K562 (cell line): Measurements from ENCODE around the gene IMP4. TPM values are rescaled to one million over a fixed set of nuclear protein-coding genes. Genes with fewer than 3 reads are reported as not detected.
A peak's percentile ranks its signal among the peaks of the same experiment; 100 is the strongest.

ENCODE experiments used
- BDP1 ChIP-seq: IDR thresholded peaks from 3 replicates; pipeline ENCODE4 v1.6.1; 2011; ENCODE audit not compliant: insufficient read length, insufficient read depth
- CBFA2T3 ChIP-seq: fragments of 450-650 bp; IDR thresholded peaks from 2 replicates; pipeline ENCODE4 v1.6.1; 2017
- CBX3 ChIP-seq, 2 experiments: IDR thresholded peaks; 1 replicate in 1 of 2; 2 replicates in 1 of 2; pipeline ENCODE4 v1.6.1; 2012; ENCODE audit warnings: inconsistent platforms in 2 of 2, low read length in 2 of 2, borderline replicate concordance in 1 of 2, control low read depth in 1 of 2
- DACH1 ChIP-seq: fragments of 450-650 bp; IDR thresholded peaks from 2 replicates; pipeline ENCODE4 v1.6.1; 2018; ENCODE audit not compliant: partially characterized antibody
- DPF2 ChIP-seq: fragments of 450-650 bp; IDR thresholded peaks from 2 replicates; pipeline ENCODE4 v1.6.1; 2016
- EGR1 ChIP-seq: fragments of 450-650 bp; conservative IDR thresholded peaks from 2 replicates; pipeline ENCODE4 v1.6.1; 2017; ENCODE audit warnings: mild to moderate bottlenecking
- EP300 ChIP-seq: IDR thresholded peaks from 2 replicates; pipeline ENCODE4 v1.6.1; 2012; ENCODE audit warnings: low read length, improper control_type of control experiment
- ESRRA ChIP-seq: fragments of 450-650 bp; IDR thresholded peaks from 2 replicates; pipeline ENCODE4 v1.6.1; 2014; ENCODE audit warnings: low read depth, mild to moderate bottlenecking, moderate library complexity, borderline replicate concordance
- FOXA1 ChIP-seq: fragments of 450-650 bp; IDR thresholded peaks from 2 replicates; pipeline ENCODE4 v1.6.1; 2016; ENCODE audit warnings: mild to moderate bottlenecking, borderline replicate concordance
- KLF16 ChIP-seq: IDR thresholded peaks from 2 replicates; pipeline ENCODE4 v1.6.1; 2016; ENCODE audit warnings: antibody characterized with exemption
- NCOA2 ChIP-seq, 2 experiments: fragments of 450-650 bp; IDR thresholded peaks; 2 replicates each; pipeline ENCODE4 v1.6.1; 2018; ENCODE audit warnings: mild to moderate bottlenecking in 2 of 2, moderate library complexity in 1 of 2; ENCODE audit not compliant: partially characterized antibody in 2 of 2
- NR2C2 ChIP-seq, 2 experiments: fragments of 200-800 bp in 1 of 2; sonication (Bioruptor generic) in 1 of 2; sonication (generic) in 1 of 2; formaldehyde crosslinking in 1 of 2; IDR thresholded peaks; 2 replicates each; pipeline versions ENCODE4 v1.6.1 to v1.8.0; 2016 to 2022; ENCODE audit warnings: mild to moderate bottlenecking in 1 of 2, missing compliant biosample characterization in 1 of 2, missing genetic modification characterization in 1 of 2, missing genetic modification reagents in 1 of 2
- SIN3A ChIP-seq, 2 experiments: fragments of 150-350 bp in 1 of 2; IDR thresholded peaks; 2 replicates each; pipeline ENCODE4 v1.6.1; 2011 to 2016; ENCODE audit warnings: borderline replicate concordance in 2 of 2, low read depth in 2 of 2, low read length in 2 of 2, mild to moderate bottlenecking in 2 of 2, moderate library complexity in 2 of 2; ENCODE audit not compliant: control insufficient read depth in 1 of 2
- SMARCA4 ChIP-seq: fragments of 450-650 bp; IDR thresholded peaks from 2 replicates; pipeline ENCODE4 v1.6.1; 2016
- SMARCB1 ChIP-seq: IDR thresholded peaks from 2 replicates; pipeline ENCODE4 v1.6.1; 2011; ENCODE audit warnings: improper control_type of control experiment, low read depth; ENCODE audit not compliant: insufficient read length
- SMARCC2 ChIP-seq: fragments of 450-650 bp; IDR thresholded peaks from 2 replicates; pipeline ENCODE4 v1.6.1; 2017; ENCODE audit warnings: antibody characterized with exemption, moderate library complexity, mild to moderate bottlenecking, low read depth
- TEAD4 ChIP-seq, 2 experiments: sonication (generic) in 1 of 2; formaldehyde crosslinking in 1 of 2; IDR thresholded peaks; 2 replicates each; pipeline versions ENCODE4 v1.6.1 to v1.8.0; 2012 to 2022; ENCODE audit warnings: borderline replicate concordance in 1 of 2, inconsistent platforms in 1 of 2, low read length in 1 of 2, mild to moderate bottlenecking in 1 of 2, missing genetic modification reagents in 1 of 2
- TRIM24 ChIP-seq, 2 experiments: fragments of 450-650 bp; IDR thresholded peaks; 2 replicates each; pipeline ENCODE4 v1.6.1; 2016
- YBX1 ChIP-seq: fragments of 450-650 bp; IDR thresholded peaks from 2 replicates; pipeline ENCODE4 v1.7.1; 2016; ENCODE audit warnings: mild to moderate bottlenecking
- ZFPM2 ChIP-seq: fragments of 250-450 bp; sonication (Bioruptor Pico); IDR thresholded peaks from 2 replicates; pipeline ENCODE4 v1.5.1; 2022; ENCODE audit warnings: mild to moderate bottlenecking
- ZKSCAN3 ChIP-seq: fragments of 250-450 bp; sonication (Bioruptor Pico); IDR thresholded peaks from 2 replicates; pipeline ENCODE4 v1.4.0; 2020
- ZNF316 ChIP-seq: fragments of 450-650 bp; IDR thresholded peaks from 2 replicates; pipeline ENCODE4 v1.6.1; 2016
- ZNF354B ChIP-seq: fragments of 250-450 bp; sonication (Bioruptor Pico); IDR thresholded peaks from 2 replicates; pipeline ENCODE4 v1.4.0; 2020
- polyA plus RNA-seq, 8 experiments: library from polyadenylated mRNA; depleted of rRNA in 4 of 8; stranded (reverse) in 5 of 8; unstranded in 3 of 8; fragments of >200 nt; fragmentation: Nextera tagmentation in 2 of 8; fragmentation: Illumina TruSeq in 1 of 8; extraction: Ambion mirVana in 2 of 8; extraction: Trizol in 1 of 8; gene quantifications; 2 replicates each; pipeline versions ENCODE4 v1.2.1 to v1.2.3, GENCODE V29; 2011 to 2014; ENCODE audit warnings: inconsistent platforms in 1 of 8, missing spikeins in 1 of 8
- total RNA-seq, 7 experiments: library from RNA; depleted of rRNA in 6 of 7; stranded (reverse); fragments of >200 nt in 6 of 7; fragmentation: Illumina TruSeq in 2 of 7; extraction: Trizol in 2 of 7; gene quantifications; 2 replicates each; pipeline versions ENCODE4 v1.2.1 to v1.2.3, GENCODE V29; 2011 to 2021; ENCODE audit warnings: low replicate concordance in 1 of 7
- TF ChIP-seq, protein P1 (sequence below): sonication (generic); formaldehyde crosslinking; IDR thresholded peaks from 2 replicates; pipeline ENCODE4 v1.8.1; 2023; ENCODE audit warnings: mild to moderate bottlenecking, missing genetic modification reagents
- TF ChIP-seq, protein P2 (sequence below): fragments of 450-650 bp; IDR thresholded peaks from 2 replicates; pipeline ENCODE4 v1.6.1; 2017; ENCODE audit warnings: mild to moderate bottlenecking, moderate library complexity
- TF ChIP-seq, protein P3 (sequence below): fragments of 450-650 bp; IDR thresholded peaks from 2 replicates; pipeline ENCODE4 v1.7.0; 2016; ENCODE audit warnings: borderline replicate concordance

IMP4 gene
- total and polyA plus RNA-seq, 9 of the 15 experiments (the other 6 are each of a cell fraction or from before 2014, with no cell fraction given): 35.4 to 209 (median 100.0) TPM

DNA sequence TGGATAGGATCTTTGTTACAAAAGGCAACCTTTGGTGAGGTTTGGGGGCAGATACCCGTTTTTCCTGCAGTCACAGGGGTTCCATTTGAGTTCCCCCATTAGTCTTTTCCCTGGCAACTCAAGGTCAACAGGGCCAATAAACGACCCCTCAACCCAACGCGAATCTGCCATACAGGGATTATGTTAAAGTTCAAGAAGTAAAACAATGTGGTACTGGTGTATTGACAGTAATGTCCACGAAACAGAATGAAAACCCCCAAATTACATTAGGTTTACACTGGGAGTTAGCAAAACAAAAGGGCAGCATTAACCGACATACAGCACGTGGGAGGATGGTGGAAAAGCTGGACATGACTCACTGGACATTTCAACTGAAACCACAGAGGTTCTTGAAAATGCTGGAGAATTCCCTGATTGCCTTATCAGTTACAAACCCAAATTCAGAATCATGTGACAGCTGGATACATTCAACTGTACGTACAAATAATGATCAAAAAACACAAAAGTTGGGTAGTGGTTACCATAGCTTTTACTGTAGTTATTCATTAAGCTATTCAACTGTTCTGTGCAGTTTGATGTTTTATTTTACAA, 4.9 kb upstream of the IMP4 start (continued):
- no peak for TF ChIP-seq SIN3A (IDR thresholded peaks at IDR 0.05; ENCODE audit: borderline replicate concordance in 2 of 2, control insufficient read depth in 1 of 2, low read depth in 2 of 2, low read length in 2 of 2)
- TF ChIP-seq FOXA1: no peak
- TF ChIP-seq TRIM24 (IDR thresholded peaks at IDR 0.05): 0 out of 4 replicates have a peak, but pooled peaks of 1 of the 2 experiments have one; percentile 10
- no peak for TF ChIP-seq ZNF354B (CRISPR knock-in tag)
- no peak for TF ChIP-seq KLF16
- peak; percentile 84 for TF ChIP-seq SMARCA4
- peak; percentile 80 for TF ChIP-seq EP300
- TF ChIP-seq, protein P1, sequence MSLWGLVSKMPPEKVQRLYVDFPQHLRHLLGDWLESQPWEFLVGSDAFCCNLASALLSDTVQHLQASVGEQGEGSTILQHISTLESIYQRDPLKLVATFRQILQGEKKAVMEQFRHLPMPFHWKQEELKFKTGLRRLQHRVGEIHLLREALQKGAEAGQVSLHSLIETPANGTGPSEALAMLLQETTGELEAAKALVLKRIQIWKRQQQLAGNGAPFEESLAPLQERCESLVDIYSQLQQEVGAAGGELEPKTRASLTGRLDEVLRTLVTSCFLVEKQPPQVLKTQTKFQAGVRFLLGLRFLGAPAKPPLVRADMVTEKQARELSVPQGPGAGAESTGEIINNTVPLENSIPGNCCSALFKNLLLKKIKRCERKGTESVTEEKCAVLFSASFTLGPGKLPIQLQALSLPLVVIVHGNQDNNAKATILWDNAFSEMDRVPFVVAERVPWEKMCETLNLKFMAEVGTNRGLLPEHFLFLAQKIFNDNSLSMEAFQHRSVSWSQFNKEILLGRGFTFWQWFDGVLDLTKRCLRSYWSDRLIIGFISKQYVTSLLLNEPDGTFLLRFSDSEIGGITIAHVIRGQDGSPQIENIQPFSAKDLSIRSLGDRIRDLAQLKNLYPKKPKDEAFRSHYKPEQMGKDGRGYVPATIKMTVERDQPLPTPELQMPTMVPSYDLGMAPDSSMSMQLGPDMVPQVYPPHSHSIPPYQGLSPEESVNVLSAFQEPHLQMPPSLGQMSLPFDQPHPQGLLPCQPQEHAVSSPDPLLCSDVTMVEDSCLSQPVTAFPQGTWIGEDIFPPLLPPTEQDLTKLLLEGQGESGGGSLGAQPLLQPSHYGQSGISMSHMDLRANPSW: no peak
- no peak for TF ChIP-seq ZNF316
- TF ChIP-seq DACH1: no peak
- TF ChIP-seq CBX3 (IDR thresholded peaks at IDR 0.05; ENCODE audit: borderline replicate concordance in 1 of 2, low read length in 2 of 2): peak in 1 of 2 experiments; percentile 21; a peak in 1 of 3 replicates
- no peak for TF ChIP-seq ZFPM2 (CRISPR knock-in tag)
- no peak for TF ChIP-seq BDP1
- no peak for TF ChIP-seq NR2C2 (CRISPR knock-in tag; IDR thresholded peaks at IDR 0.05)
- peak; percentile 50; the same call in 1 of the 2 replicates for TF ChIP-seq NR2C2 (tag; IDR thresholded peaks at IDR 0.05)
- TF ChIP-seq ESRRA: peak; percentile 60; the same call in 1 of the 2 replicates
- TF ChIP-seq SMARCB1: no peak
- peak; percentile 65 for TF ChIP-seq TEAD4 (IDR thresholded peaks at IDR 0.05; ENCODE audit: low read length)
- TF ChIP-seq TEAD4 (CRISPR knock-in tag; IDR thresholded peaks at IDR 0.05; ENCODE audit: borderline replicate concordance): no peak
- TF ChIP-seq, protein P2, sequence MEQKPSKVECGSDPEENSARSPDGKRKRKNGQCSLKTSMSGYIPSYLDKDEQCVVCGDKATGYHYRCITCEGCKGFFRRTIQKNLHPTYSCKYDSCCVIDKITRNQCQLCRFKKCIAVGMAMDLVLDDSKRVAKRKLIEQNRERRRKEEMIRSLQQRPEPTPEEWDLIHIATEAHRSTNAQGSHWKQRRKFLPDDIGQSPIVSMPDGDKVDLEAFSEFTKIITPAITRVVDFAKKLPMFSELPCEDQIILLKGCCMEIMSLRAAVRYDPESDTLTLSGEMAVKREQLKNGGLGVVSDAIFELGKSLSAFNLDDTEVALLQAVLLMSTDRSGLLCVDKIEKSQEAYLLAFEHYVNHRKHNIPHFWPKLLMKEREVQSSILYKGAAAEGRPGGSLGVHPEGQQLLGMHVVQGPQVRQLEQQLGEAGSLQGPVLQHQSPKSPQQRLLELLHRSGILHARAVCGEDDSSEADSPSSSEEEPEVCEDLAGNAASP: no peak
- TF ChIP-seq ZKSCAN3: 0 out of 2 replicates have a peak, but pooled peaks have one; percentile 19
- 0 out of 2 replicates have a peak, but pooled peaks have one; percentile 59 for TF ChIP-seq SMARCC2
- TF ChIP-seq, protein P3, sequence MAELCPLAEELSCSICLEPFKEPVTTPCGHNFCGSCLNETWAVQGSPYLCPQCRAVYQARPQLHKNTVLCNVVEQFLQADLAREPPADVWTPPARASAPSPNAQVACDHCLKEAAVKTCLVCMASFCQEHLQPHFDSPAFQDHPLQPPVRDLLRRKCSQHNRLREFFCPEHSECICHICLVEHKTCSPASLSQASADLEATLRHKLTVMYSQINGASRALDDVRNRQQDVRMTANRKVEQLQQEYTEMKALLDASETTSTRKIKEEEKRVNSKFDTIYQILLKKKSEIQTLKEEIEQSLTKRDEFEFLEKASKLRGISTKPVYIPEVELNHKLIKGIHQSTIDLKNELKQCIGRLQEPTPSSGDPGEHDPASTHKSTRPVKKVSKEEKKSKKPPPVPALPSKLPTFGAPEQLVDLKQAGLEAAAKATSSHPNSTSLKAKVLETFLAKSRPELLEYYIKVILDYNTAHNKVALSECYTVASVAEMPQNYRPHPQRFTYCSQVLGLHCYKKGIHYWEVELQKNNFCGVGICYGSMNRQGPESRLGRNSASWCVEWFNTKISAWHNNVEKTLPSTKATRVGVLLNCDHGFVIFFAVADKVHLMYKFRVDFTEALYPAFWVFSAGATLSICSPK: no peak
- peak; percentile 56 for TF ChIP-seq CBFA2T3
- peak; percentile 71 for TF ChIP-seq EGR1
- no peak for TF ChIP-seq YBX1
- TF ChIP-seq NCOA2 (IDR thresholded peaks at IDR 0.05; ENCODE audit: partially characterized antibody in 2 of 2): no peak
- TF ChIP-seq DPF2: peak; percentile 76
